Measurements from ENCODE around the gene ZNF277.
"Not testable (repeated sequence)": the region's sequence is repeated elsewhere in the genome, so short reads cannot be mapped to it uniquely, and the experiment has no call there.

The ZNF277 gene

DNA sequence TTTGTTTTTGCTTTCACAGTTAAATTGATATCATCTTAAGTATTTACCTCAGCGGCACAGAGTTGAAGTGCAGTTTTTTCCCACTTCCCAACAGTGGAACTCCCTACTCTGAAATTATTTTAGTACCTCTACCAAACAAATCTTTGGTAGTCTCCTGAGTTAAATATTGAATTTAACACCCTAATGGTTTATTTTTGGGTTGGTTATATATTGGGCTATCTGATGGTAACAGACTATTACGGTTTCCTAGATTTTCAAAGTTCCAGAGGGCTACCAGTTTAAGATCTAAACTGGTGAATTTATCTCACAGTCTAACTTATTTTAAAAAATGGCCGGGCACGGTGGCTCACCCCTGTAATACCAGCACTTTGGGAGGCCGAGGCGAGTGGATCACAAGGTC, 1.3 kb downstream of the ZNF277 start:
- in situ Hi-C loops (cut with MboI; ENCODE audit: low sequenced_read_pairs), result no loop called here

- in situ Hi-C loops (cut with MboI; ENCODE audit: low sequenced_read_pairs), result no loop called here
Observed at GRCh38 chr7:112211348-112211907, 4.9 kb downstream of the ZNF277 start.

GRCh38 chr7:112212571-112212970, 6.1 kb downstream of the ZNF277 start:
- in situ Hi-C loops (cut with MboI; ENCODE audit: low sequenced_read_pairs), result no loop called here

DNA sequence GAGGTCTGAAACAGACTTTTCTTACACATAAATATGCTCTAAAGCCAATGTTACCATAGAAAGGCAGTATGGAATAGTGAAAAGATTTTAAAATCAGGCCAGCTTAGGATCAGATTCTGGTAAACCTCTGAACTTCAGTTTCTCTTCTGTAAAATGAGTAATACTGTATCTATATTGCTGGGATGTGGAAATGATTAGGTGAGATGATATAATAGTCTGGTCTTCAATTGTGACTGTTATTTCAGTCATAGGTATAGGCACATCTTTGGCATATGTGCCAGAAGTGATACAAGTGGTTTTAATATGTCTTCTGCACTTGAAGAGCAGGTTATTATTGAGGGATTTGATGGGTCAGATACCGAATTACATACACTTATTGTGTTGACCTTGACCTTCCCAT, 7.2 kb downstream of the ZNF277 start:
- in situ Hi-C loops (cut with MboI; ENCODE audit: low sequenced_read_pairs), result no loop called here

GRCh38 chr7:112214268-112214667, 7.8 kb downstream of the ZNF277 start:
- in situ Hi-C loops (cut with MboI; ENCODE audit: low sequenced_read_pairs), result no loop called here

GRCh38 chr7:112214883-112215282, 8.4 kb downstream of the ZNF277 start:
- in situ Hi-C loops (cut with MboI; ENCODE audit: low sequenced_read_pairs), result no loop called here

DNA sequence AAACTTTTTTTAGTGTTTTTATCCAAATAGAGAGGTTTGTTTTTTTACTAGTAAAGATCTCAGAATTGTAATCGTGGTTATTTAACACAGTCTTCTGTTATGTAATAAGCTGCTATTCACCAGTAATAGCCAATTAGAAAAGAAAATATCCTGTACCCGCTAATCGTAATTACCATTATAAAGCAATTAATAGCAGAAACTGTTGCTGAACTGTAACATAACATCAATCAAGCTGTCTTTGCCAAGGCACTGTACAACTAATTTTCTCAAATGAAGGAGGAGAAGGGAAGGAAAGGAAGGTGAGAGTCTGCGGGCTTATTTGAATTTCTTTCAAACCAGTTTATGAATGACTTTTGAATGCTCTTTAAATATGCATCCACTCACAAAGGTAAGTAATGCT, 9.3 kb downstream of the ZNF277 start:
- in situ Hi-C loops (cut with MboI; ENCODE audit: low sequenced_read_pairs), result no loop called here

- in situ Hi-C loops (cut with MboI; ENCODE audit: low sequenced_read_pairs), result no loop called here
Observed at GRCh38 chr7:112220877-112221434, 14.5 kb downstream of the ZNF277 start.

GRCh38 chr7:112223310-112223709, 16.8 kb downstream of the ZNF277 start:
- in situ Hi-C loops (cut with MboI; ENCODE audit: low sequenced_read_pairs), result no loop called here

DNA sequence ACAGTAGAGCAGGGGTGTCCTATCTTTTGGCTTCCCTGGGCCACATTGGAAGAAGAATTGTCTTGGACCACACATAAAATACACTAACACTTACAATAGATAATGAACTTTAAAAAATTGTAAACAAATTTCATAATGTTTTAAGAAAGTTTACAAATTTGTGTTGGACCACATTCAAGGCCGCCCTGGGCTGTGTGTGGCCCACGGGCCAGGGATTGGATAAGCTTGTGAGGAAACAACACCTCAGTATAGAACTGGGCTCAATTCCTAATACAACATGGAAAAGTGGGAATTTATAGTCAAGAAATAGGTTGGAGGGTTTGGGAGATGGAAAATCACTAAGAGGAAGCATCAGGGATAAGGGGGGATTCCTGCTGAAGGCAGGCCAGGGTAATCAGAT, 17.7 kb downstream of the ZNF277 start:
- in situ Hi-C loops (cut with MboI; ENCODE audit: low sequenced_read_pairs), result no loop called here

DNA sequence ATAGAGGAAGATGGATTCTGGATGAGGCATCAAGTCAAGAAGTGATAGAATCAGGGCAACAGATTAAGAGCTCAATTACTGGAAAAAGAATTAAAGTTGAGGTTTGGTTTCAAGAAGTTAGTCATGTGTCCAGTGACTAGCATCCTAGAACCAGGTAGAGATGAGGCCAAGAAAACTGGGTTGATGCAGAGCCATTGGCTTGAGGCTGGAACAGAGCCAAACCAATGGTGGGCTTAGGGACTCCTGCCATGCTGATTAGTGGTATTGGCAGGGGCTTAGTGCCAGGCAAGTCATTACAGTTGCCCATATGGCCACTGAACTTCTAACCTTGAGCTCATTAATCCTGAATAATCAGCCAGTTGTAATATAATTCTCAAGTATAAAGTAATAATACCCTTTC, 18.5 kb downstream of the ZNF277 start:
- in situ Hi-C loops (cut with MboI; ENCODE audit: low sequenced_read_pairs), result no loop called here

- in situ Hi-C loops (cut with MboI; ENCODE audit: low sequenced_read_pairs), result no loop called here
Observed at GRCh38 chr7:112226701-112227276, 20.3 kb downstream of the ZNF277 start.

DNA sequence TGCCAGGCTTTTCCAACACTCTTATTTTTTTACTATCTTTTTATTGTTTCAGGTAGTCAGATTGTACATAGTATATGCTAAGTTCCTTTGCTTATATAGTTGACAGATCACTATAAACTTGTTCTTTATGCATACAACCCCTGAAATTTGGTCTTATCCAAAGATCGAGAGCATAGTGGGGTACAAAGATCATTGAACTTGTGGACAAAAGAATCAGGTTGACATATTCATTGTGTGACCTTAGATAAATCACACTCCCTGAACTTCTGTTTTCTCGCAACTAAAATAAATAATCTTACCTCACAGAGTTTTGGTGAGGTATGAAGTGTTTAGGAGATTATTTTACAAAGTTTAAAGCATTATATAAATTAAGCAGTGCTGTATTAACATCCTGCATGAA, 22.1 kb downstream of the ZNF277 start:
- in situ Hi-C loops (cut with MboI; ENCODE audit: low sequenced_read_pairs), result no loop called here

DNA sequence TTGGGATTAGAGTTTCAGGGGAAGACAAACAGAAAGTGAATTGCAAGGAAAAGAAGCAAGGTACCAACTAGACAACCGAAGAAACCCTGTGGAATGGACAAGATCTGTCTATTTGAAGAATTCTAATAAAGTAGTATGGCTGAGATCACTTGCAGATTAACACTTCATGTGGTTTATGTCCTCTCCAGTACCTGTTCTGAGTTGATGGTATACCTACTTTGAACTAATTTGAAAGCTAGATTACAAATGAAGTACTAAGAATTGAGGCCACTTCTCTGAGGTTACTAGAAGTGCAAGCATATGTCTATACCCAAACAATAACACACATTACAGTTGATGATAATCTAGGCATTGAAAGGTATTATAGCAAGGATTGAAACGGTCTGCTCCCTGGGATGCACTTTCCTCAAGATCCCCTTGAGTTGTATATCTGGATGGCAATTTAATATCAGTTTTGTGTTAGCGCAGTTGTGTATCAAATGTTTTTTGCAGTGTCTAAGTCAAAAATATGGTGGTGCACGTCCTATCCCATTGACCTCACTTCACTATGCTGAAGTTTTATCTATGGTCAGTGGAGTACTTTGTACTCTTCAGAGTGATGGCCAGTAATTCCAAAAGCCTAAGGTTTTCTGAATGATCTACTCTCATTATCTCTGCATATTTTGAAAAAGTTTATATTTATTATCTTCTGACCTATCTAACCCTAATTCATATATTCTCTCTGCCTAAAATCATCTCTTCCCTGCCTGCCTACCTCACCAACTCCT, 25.9 kb downstream of the ZNF277 start:
- in situ Hi-C loops (cut with MboI; ENCODE audit: low sequenced_read_pairs), result no loop called here

DNA sequence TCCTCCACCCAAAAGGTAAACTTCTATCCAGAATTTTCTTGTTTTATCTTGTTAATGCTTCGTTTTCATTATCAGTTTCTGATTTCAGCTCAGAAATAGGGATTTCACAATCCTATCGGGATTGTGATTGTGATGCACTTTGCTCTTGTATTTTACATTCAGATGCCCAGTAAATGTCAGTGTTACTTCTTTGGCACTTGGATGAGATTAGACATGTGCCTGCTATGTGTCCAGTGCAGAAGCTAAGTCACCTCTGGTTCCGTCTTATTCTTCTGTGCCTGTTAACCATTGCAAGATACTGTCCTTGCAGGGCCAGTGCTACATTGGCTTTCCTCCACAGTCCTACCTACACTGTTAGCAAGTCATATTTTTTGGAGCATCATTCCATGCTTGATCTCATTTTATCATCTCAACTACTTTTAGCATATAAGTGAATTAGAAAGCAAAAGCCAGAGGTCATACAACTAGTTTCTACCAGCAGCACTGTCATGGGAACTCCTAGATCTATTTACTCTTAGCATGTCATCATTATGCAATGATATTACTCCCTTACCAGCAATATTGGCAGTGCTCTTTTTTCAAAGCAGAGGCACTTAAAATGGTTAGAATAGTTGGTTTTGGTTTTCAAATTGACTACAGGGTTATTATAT, 26.7 kb downstream of the ZNF277 start:
- in situ Hi-C loops (cut with MboI; ENCODE audit: low sequenced_read_pairs), result no loop called here

- in situ Hi-C loops (cut with MboI; ENCODE audit: low sequenced_read_pairs), result no loop called here
Observed at GRCh38 chr7:112234147-112234546, 27.7 kb downstream of the ZNF277 start.

GRCh38 chr7:112236597-112236996, 30.1 kb downstream of the ZNF277 start:
- in situ Hi-C loops (cut with MboI; ENCODE audit: low sequenced_read_pairs), result no loop called here

GRCh38 chr7:112238330-112238729, 31.8 kb downstream of the ZNF277 start:
- in situ Hi-C loops (cut with MboI; ENCODE audit: low sequenced_read_pairs), result no loop called here

DNA sequence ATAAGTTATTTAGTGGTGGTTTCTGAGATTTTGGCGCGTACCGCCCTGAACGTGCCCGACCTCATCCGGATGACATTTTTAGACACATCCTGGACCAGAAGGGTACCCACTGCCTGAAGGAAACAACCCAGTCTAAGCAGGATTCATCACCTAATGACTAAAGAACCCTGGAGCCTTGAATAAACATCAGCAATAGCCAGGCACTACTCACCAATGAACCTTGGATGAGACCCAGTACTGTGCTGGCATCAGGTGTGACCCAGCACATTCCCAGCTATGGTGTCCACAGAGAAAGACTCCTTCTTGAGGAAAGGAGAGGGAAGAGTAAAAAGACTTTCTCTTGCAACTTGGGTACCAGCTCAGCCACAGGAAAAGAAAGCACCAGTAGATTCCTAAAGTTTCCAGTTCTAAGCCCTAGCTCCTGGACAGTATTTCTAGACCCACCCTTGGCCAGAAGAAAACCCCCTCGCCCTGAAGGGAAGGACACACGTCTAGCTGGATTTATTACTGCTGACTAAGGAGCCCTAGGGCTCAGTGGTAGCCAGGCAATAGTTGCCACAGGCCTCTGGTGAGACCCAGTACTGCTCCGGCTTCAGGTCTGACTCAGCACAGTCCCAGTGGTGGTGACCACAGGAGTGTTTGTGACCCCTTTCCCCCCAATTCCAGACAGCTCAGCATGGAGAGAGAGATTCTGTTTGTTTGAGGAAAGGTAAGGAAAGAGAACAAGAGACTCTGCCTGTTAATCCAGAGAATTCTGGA, 32.5 kb downstream of the ZNF277 start:
- in situ Hi-C loops (cut with MboI; ENCODE audit: low sequenced_read_pairs), result no loop called here

GRCh38 chr7:112248598-112248997, 42.1 kb downstream of the ZNF277 start:
- in situ Hi-C loops (cut with MboI; ENCODE audit: low sequenced_read_pairs), result no loop called here

- in situ Hi-C loops (cut with MboI; ENCODE audit: low sequenced_read_pairs), result not testable (repeated sequence)
Observed at GRCh38 chr7:112249967-112250366, 43.5 kb downstream of the ZNF277 start.

All from HL-60/S4 (cell line).